GM10847 (cell line): ENCODE results near the gene CFAP161.

ENCODE experiments used
- POLR2A ChIP-seq: IDR thresholded peaks from 2 replicates; pipeline ENCODE4 v1.6.1; 2011; ENCODE audit not compliant: insufficient read length; ENCODE audit errors: extremely low read depth

Gene CFAP161

DNA sequence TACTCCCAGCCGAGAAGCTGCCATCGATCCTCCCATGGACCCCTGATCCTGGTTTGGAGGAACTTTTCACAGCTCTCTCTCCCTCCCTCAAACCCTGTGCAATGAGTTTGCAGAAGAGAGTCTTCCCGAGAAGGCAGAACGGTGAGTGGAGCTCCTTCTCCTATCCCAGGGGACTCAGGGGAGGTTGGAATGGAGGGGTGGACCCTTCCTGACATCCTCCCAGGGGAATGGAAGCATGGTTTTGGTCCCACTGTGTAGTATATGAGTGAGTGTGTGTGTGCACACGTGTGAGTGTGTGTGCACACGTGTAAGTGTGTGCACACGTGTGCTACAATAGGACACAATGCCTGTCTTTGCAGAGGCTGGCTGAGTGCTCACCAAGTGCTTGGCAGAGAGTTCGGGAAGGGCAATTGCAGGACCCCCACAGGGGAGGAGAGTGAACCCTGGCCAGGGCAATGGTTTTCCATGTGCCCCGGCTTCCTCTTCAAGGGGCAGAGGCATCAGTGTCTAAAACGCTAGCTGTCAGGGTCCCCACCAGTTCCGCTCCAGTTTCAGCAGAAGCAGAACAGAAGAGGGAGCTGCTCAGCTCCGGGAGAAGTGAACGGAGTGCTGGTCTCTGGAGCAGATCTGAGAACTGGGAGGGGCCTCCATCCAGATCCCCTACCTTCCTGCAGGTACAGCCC lies 48.8 kb downstream of the CFAP161 start:
- TF ChIP-seq POLR2A, result no peak

DNA sequence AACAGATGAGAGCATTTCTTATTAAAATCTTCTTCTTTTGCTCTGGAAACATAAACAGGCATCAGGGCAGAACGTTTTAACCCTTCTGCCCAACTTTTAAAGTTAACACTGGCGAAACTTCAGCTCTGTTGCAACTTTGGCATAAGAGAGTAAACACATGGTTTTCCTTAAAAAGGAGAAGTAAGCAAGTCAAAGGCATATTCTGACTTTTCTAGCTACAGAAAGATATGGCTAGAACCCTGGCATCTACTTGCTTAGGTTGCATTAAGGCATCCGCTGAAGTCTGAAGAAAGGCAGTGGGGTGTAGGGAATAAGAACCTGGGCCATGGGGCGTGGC lies 49.3 kb downstream of the CFAP161 start:
- TF ChIP-seq POLR2A, result no peak

GRCh38 chr15:81184188-81184587 lies 50.1 kb downstream of the CFAP161 start:
- TF ChIP-seq POLR2A, result no peak

GRCh38 chr15:81185631-81186295 lies 51.7 kb downstream of the CFAP161 start:
- TF ChIP-seq POLR2A, result no peak

- TF ChIP-seq POLR2A, result no peak
Observed at GRCh38 chr15:81188354-81188753, 54.3 kb downstream of the CFAP161 start.

GRCh38 chr15:81189583-81190283 lies 55.7 kb downstream of the CFAP161 start:
- TF ChIP-seq POLR2A, result no peak

GRCh38 chr15:81190922-81191507 lies 56.9 kb downstream of the CFAP161 start:
- no peak for TF ChIP-seq POLR2A

GRCh38 chr15:81191701-81192100 lies 57.6 kb downstream of the CFAP161 start:
- no peak for TF ChIP-seq POLR2A

- no peak for TF ChIP-seq POLR2A
Observed at GRCh38 chr15:81194723-81195122, 60.7 kb downstream of the CFAP161 start.

DNA sequence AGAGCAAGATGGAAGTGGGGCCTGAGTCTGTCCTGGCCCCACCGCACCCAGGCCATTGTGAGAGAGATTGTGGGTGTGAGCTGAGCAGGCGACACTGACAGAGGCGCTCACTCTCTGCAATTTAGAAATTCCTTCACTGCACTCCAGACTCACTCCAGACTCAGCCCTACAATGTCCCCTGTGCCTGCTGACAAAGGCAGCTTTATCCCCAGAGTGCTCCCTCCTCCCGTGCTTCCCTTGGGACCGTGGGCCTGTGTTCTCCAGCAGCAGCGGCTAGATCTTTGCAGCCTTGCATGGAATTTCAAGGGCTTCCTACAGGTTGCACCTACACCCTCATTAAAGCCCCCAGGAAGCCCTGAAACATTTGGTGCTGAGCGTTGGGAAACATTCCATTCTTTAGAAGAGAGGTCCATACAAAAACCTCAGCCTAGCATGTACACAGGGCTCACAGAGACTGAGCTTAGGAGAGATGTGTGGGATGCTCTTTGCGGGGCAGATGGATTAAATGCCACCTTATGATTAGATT lies 61.3 kb downstream of the CFAP161 start:
- no peak for TF ChIP-seq POLR2A

DNA sequence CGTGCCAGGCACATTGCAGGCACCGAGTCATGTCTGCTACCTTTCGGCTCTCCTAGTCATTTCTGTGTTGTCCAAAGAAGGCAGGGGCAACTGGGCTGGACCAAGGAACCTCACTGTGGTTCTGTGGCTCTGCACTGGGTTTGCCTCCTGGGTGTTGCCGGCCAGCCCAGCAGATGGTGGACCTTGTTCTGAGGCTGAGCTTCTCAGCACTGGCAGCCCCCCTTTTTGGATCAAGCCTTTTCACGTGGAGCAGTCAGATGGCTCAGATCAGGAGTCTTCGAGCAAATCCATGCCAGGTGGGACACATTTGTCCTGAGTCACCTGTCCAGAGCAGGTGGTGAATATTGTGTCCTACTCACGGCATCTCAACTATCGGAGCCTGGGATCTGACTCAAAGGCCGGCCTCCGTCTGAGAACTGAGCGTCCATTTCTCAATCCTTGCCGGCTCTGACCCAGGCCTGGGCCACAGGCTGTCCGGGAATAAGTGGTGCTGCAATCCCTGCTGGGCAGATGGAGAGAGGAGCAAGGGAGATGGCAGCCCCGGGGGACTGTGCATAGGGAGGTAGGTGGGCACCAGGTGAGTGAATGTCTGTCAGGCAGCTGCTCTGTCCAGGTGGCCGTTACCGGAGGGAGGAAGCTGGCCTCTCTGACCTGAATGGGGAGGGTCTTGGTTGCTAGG lies 62.6 kb downstream of the CFAP161 start, which contains the start of gene IL16:
IL16 (plus strand) TSS at position 304 of the 679 bp plus-strand sequence. CDS start 28,521 bp downstream, outside the sequence.
- no peak for TF ChIP-seq POLR2A

- TF ChIP-seq POLR2A, result no peak
Observed at GRCh38 chr15:81197255-81197630, 63.2 kb downstream of the CFAP161 start.

DNA sequence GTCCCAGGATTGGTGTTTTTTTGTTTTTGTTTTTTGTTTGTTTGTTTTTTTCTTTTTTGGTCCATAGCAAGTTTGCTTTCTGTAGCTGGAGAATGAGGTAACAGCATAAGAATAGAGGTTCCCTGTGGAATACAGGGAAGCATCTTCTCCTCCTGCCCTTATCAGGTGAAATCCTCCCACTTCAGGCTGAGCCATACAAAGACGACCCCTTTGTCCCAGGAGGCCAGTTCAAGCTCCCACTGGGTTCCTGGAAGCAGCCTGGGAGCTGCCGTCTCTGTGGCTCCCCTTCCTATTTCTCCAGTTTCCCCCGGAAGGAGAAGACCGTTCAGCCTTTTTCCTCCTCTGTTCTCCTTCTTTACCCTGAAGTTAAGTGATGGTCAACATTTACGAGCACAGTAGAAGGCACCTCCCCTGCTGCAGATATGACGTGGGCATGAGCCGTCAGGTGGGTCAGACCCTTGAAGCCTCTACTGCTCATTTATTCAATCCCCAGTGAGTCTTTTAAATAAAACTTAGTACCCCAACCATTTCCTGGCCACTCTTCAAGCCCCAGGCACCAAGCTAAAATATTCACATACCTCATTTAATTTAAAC lies 63.7 kb downstream of the CFAP161 start:
- no peak for TF ChIP-seq POLR2A
